ENCODE data around the gene MME. TPM values are rescaled to one million over a fixed set of nuclear protein-coding genes. Genes with fewer than 3 reads are reported as not detected.
"Not testable (repeated sequence)": the region's sequence is repeated elsewhere in the genome, so short reads cannot be mapped to it uniquely, and the experiment has no call there.

The MME gene
- total RNA-seq, 1 donor = 479 TPM

DNA sequence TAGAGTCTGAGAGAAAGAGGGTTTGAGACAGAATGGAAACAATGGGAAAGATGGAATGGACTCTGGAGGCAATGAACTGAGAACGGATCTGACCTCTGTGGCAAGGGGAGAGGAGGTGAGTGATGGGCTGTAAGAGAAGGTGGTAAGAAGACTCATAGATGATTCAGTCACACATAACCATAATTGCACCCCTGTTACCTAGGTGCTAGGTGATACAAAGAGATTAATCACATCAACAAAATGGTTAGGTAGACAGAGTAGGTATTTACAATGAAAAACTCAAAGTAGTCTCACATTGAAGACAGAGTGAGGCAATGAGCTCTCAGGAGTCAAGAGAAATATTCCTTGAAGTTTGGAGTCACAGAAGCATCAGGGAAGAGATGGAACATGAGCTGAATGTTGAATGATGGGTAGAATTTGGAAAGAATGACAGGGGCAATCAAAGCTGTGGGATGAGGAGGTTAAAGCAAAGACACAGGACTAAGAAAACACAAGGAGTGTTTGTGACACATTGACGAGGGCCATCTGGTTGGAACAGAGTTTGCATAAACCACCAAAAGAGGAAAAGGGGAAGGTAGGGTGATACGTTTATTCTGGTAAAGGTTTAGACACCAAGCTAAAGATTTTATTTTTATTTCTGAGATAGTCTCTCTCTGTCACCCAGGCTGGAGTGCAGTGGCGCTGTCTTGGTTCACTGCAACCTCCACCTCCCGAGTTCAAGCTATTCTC, 32.7 kb downstream of the MME start:
- TF ChIP-seq, protein P1, sequence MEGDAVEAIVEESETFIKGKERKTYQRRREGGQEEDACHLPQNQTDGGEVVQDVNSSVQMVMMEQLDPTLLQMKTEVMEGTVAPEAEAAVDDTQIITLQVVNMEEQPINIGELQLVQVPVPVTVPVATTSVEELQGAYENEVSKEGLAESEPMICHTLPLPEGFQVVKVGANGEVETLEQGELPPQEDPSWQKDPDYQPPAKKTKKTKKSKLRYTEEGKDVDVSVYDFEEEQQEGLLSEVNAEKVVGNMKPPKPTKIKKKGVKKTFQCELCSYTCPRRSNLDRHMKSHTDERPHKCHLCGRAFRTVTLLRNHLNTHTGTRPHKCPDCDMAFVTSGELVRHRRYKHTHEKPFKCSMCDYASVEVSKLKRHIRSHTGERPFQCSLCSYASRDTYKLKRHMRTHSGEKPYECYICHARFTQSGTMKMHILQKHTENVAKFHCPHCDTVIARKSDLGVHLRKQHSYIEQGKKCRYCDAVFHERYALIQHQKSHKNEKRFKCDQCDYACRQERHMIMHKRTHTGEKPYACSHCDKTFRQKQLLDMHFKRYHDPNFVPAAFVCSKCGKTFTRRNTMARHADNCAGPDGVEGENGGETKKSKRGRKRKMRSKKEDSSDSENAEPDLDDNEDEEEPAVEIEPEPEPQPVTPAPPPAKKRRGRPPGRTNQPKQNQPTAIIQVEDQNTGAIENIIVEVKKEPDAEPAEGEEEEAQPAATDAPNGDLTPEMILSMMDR (IDR thresholded peaks at IDR 0.05; ENCODE audit: insufficient read depth, low read depth, low read length) = no peak
- H3K4me3 ChIP-seq (ENCODE audit: low read depth, low read length) = no peak overlapping the region
- no peak for DNase-seq (ENCODE audit: low read depth)

GRCh38 chr3:155124745-155125144, 44.6 kb downstream of the MME start:
- not testable (repeated sequence) for DNase-seq (ENCODE audit: low read depth); H3K4me3 ChIP-seq (ENCODE audit: low read depth, low read length)

DNA sequence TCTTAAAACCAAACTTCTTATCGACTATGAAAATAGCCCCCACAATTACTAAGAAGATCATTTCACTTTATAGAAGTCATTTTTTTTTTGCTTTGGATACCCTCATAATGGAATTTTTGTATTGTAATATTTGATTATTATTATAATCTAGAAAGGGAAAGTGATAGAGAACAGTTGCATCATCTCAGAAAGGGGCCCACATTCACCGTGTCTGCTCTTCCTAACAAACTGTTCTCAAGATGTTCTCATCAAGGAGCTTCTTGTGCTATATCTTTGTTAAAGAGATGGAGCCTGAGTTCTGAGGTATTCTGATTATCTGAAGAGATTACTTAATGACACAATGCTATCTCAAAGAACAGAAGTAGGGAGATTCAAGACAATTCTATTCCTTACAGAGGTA, 49.3 kb downstream of the MME start:
- TF ChIP-seq, protein P1 (IDR thresholded peaks at IDR 0.05; ENCODE audit: insufficient read depth, low read depth, low read length) = no peak
- no peak for DNase-seq (ENCODE audit: low read depth)
- no peak overlapping the region for H3K4me3 ChIP-seq (ENCODE audit: low read depth, low read length)

DNA sequence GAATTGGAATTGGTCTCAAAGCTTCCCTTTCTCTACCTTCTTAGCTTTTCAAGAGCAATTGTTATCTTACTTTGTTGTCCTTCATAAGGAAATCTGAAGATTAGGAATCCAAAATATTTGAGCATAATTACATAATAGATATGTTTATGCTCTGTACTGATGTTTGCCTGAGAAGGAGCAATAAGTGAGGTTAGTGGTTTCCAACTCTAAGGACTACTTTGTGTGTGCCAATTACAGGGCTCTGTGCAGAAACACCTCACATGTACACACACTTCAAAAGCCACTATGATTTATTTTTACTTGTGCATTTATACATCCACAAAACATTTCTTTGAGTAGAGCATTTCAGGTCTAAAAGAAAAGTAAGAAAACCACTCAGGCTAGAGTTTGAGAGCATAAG, 49.9 kb downstream of the MME start:
- TF ChIP-seq, protein P1 (IDR thresholded peaks at IDR 0.05; ENCODE audit: insufficient read depth, low read depth, low read length) = no peak
- no peak overlapping the region for H3K4me3 ChIP-seq (ENCODE audit: low read depth, low read length)
- peak; percentile 21 for DNase-seq (ENCODE audit: low read depth)

DNA sequence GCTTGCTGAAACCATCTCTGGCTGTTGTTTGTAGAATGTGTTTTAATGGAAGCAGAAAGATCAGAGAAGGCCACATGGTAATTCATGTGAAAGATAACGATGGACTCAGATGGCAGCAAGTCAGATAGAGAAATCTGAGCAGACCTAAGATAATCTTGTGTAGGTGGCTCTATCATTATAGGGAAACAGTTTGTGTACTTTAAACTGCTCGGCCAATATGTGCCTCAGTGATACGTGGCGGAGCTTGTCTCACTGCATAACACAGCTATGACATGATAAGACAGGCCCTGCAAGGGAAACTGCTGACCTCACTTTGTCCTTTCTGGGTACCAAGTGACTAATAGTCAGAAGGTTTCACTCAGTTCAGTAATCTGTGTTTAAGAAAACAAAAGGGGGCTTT, 51.0 kb downstream of the MME start:
- H3K4me3 ChIP-seq (ENCODE audit: low read depth, low read length) = no peak overlapping the region
- DNase-seq (ENCODE audit: low read depth) = peak; percentile 73
- TF ChIP-seq, protein P1 (IDR thresholded peaks at IDR 0.05; ENCODE audit: insufficient read depth, low read depth, low read length) = no peak

DNA sequence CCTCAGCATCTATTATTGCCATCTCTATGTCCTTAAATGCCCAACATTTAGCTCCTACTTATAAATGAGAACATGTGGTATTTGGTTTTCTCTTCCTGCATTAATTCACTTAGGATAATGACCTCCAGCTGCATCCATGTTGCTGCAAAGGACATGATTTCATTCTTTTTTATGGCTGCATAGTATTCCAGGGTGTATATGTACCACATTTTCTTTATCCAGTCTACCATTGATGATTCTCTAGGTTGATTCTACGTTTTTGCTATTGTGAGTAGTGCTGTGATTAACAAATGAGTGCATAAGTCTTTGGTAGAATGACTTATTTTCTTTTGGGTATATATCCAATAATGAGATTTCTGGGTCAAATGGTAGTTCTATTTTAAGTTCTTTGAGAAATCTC, 54.2 kb downstream of the MME start:
- H3K4me3 ChIP-seq (ENCODE audit: low read depth, low read length); DNase-seq (ENCODE audit: low read depth): not testable (repeated sequence)

- no peak overlapping the region for H3K4me3 ChIP-seq (ENCODE audit: low read depth, low read length)
- DNase-seq (ENCODE audit: low read depth) = no peak
- TF ChIP-seq, protein P1 (IDR thresholded peaks at IDR 0.05; ENCODE audit: insufficient read depth, low read depth, low read length) = no peak
Measured at GRCh38 chr3:155135003-155135402, 54.9 kb downstream of the MME start.

- H3K4me3 ChIP-seq (ENCODE audit: low read depth, low read length) = no peak overlapping the region
- TF ChIP-seq, protein P1 (IDR thresholded peaks at IDR 0.05; ENCODE audit: insufficient read depth, low read depth, low read length) = no peak
Measured at GRCh38 chr3:155138677-155139076, 58.6 kb downstream of the MME start.

More at GRCh38 chr3:155138677-155139076, 58.6 kb downstream of the MME start:
- no peak for DNase-seq (ENCODE audit: low read depth)
